Fibroblast of lung (primary cell): Measurements from ENCODE around the gene EXD2. TPM values are rescaled to one million over a fixed set of nuclear protein-coding genes. Genes with fewer than 3 reads are reported as not detected.

Source experiments
- DNase-seq, 2 donors: peaks; one replicate each; pipeline versions ENCODE4 v3.0.0 to v3.0.0-alpha.2; 2010; ENCODE audit warnings: low read depth in 2 of 2
- H2AFZ ChIP-seq: 2 replicates; pipeline ENCODE4 v1.5.1; 2012; ENCODE audit warnings: low read length, control low read depth, inconsistent platforms
- H3K27ac ChIP-seq: 2 replicates; pipeline ENCODE4 v1.5.1; 2011; ENCODE audit warnings: low read length, control low read depth; ENCODE audit not compliant: insufficient read depth
- H3K27me3 ChIP-seq: 2 replicates; pipeline ENCODE4 v1.5.1; 2011; ENCODE audit warnings: mild to moderate bottlenecking, low read length; ENCODE audit not compliant: control insufficient read depth, insufficient read depth
- H3K36me3 ChIP-seq: 2 replicates; pipeline ENCODE4 v1.5.1; 2011; ENCODE audit warnings: low read length; ENCODE audit not compliant: control insufficient read depth, insufficient read depth
- H3K4me1 ChIP-seq: 2 replicates; pipeline ENCODE4 v1.5.1; 2011; ENCODE audit warnings: low read length; ENCODE audit not compliant: control insufficient read depth, insufficient read depth; ENCODE audit errors: extremely low read depth
- H3K4me2 ChIP-seq: 2 replicates; pipeline ENCODE4 v1.5.1; 2011; ENCODE audit warnings: low read length, control low read depth; ENCODE audit not compliant: insufficient read depth; ENCODE audit errors: extremely low read depth
- H3K4me3 ChIP-seq, 4 experiments: fragments of 200-600 bp in 1 of 4; sonication (generic) in 1 of 4; replicated peaks in 1 of 4; 2 replicates each; pipeline ENCODE4 v1.5.1; 2011 to 2016; ENCODE audit warnings: low read length in 4 of 4, low read depth in 3 of 4, mild to moderate bottlenecking in 3 of 4, control low read depth in 2 of 4, inconsistent platforms in 1 of 4, mixed read lengths in 1 of 4; ENCODE audit not compliant: insufficient read depth in 1 of 4; ENCODE audit errors: control extremely low read depth in 1 of 4
- H3K79me2 ChIP-seq: 2 replicates; pipeline ENCODE4 v1.5.1; 2012; ENCODE audit warnings: mild to moderate bottlenecking, low read length, inconsistent platforms; ENCODE audit not compliant: control insufficient read depth, insufficient read depth
- H3K9ac ChIP-seq: 2 replicates; pipeline ENCODE4 v1.5.1; 2011; ENCODE audit warnings: mild to moderate bottlenecking, low read length, control low read depth; ENCODE audit not compliant: insufficient read depth
- H3K9me3 ChIP-seq: 2 replicates; pipeline ENCODE4 v1.5.1; 2012; ENCODE audit warnings: low read depth, low read length; ENCODE audit not compliant: control insufficient read depth, insufficient read depth
- H4K20me1 ChIP-seq: 2 replicates; pipeline ENCODE4 v1.5.1; 2011; ENCODE audit warnings: low read length; ENCODE audit not compliant: control insufficient read depth, insufficient read depth; ENCODE audit errors: extremely low read depth
- EZH2 ChIP-seq: IDR thresholded peaks from 2 replicates; pipeline ENCODE4 v1.5.1; 2012; ENCODE audit warnings: low read length, control low read depth, mild to moderate bottlenecking; ENCODE audit errors: missing control alignments
- polyA plus RNA-seq, 2 donors: library from polyadenylated mRNA; depleted of rRNA in 1 of 2; stranded (reverse) in 1 of 2; unstranded in 1 of 2; fragments of >200 nt; gene quantifications; 2 replicates each; pipeline ENCODE4 v1.2.1, GENCODE V29; 2011 to 2012; ENCODE audit warnings: missing spikeins in 1 of 2
- total RNA-seq: library from RNA; depleted of rRNA; stranded (reverse); fragments of >200 nt; gene quantifications from 2 replicates; pipeline ENCODE4 v1.2.1, GENCODE V29; 2014
- TF ChIP-seq, protein P1 (sequence below), 2 donors: IDR thresholded peaks in 1 of 2; conservative IDR thresholded peaks in 1 of 2; 1 replicate in 1 of 2; 2 replicates in 1 of 2; pipeline ENCODE4 v1.5.1; 2011 to 2012; ENCODE audit warnings: low read length in 2 of 2, control low read depth in 1 of 2, inconsistent platforms in 1 of 2, low read depth in 1 of 2, mild to moderate bottlenecking in 1 of 2

EXD2 gene
- total and polyA plus RNA-seq, 2 donors (not counting 1 experiment from before 2014, with no cell fraction given) = 25.5 to 27.7 TPM

GRCh38 chr14:69247676-69248440 lies 56.6 kb downstream of the EXD2 start:
- no peaks in the 10 kb centered on the region for H3K36me3 ChIP-seq
- no peaks in the 10 kb centered on the region for H3K9me3 ChIP-seq
- H3K79me2 ChIP-seq = no peaks in the 10 kb centered on the region
- peaks cover 11% of the 10 kb centered on the region for H3K4me1 ChIP-seq
- no peak overlapping the region for H3K9ac ChIP-seq
- TF ChIP-seq, protein P1, sequence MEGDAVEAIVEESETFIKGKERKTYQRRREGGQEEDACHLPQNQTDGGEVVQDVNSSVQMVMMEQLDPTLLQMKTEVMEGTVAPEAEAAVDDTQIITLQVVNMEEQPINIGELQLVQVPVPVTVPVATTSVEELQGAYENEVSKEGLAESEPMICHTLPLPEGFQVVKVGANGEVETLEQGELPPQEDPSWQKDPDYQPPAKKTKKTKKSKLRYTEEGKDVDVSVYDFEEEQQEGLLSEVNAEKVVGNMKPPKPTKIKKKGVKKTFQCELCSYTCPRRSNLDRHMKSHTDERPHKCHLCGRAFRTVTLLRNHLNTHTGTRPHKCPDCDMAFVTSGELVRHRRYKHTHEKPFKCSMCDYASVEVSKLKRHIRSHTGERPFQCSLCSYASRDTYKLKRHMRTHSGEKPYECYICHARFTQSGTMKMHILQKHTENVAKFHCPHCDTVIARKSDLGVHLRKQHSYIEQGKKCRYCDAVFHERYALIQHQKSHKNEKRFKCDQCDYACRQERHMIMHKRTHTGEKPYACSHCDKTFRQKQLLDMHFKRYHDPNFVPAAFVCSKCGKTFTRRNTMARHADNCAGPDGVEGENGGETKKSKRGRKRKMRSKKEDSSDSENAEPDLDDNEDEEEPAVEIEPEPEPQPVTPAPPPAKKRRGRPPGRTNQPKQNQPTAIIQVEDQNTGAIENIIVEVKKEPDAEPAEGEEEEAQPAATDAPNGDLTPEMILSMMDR (conservative IDR thresholded peaks at IDR 0.05 in 1 of 2, IDR thresholded peaks at IDR 0.05 in 1 of 2; ENCODE audit: low read depth in 1 of 2, low read length in 2 of 2) = peak; percentile 17 to 32
- no peak for TF ChIP-seq EZH2
- peak overlapping the region; percentile 26 for H3K27ac ChIP-seq
- H3K4me3 ChIP-seq = no peak overlapping the region
- H2AFZ ChIP-seq = no peak overlapping the region
- peaks cover 2% of the 10 kb centered on the region for H3K27me3 ChIP-seq
- H3K4me2 ChIP-seq = peak overlapping the region; percentile 80
- peak; percentile 85 to 95 for DNase-seq
- no peaks in the 10 kb centered on the region for H4K20me1 ChIP-seq

DNA sequence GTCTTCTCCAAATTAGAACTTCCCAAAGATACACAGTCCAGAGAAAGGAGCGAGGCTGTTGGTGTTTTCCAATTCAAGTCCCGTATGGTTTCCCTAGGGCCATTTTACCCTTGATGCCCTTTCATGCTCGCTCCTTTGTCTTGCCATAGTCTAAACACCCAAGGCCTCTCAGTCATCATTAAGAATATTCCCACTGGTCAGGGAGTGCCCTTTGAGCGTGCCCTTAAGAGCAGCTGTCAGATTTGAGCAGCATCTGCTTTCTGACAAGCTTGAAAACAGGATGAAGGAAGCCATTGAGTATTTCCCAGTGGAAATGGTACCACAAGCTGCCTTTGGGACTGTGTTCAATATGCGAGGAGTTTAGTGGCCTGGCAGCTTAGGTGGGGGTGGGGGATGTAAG lies 58.3 kb downstream of the EXD2 start:
- H3K9ac ChIP-seq = no peak overlapping the region
- no peak overlapping the region for H3K27ac ChIP-seq
- no peaks in the 10 kb centered on the region for H3K79me2 ChIP-seq
- no peaks in the 10 kb centered on the region for H3K9me3 ChIP-seq
- no peak overlapping the region for H3K4me3 ChIP-seq
- no peak overlapping the region for H2AFZ ChIP-seq
- peaks cover 11% of the 10 kb centered on the region for H3K4me1 ChIP-seq
- H4K20me1 ChIP-seq = no peaks in the 10 kb centered on the region
- peaks cover 2% of the 10 kb centered on the region for H3K27me3 ChIP-seq
- H3K36me3 ChIP-seq = no peaks in the 10 kb centered on the region
- no peak for DNase-seq
- H3K4me2 ChIP-seq = no peak overlapping the region
- TF ChIP-seq, protein P1 (conservative IDR thresholded peaks at IDR 0.05 in 1 of 2, IDR thresholded peaks at IDR 0.05 in 1 of 2; ENCODE audit: low read depth in 1 of 2, low read length in 2 of 2) = no peak
- TF ChIP-seq EZH2 = no peak

- Histone ChIP-seq H3K9me3 (no peaks in the 10 kb centered on the region), H3K4me2 (no peak overlapping the region), H2AFZ (no peak overlapping the region), H3K4me1 (peaks cover 5% of the 10 kb centered on the region), H3K36me3 (no peaks in the 10 kb centered on the region), H3K79me2 (no peaks in the 10 kb centered on the region), H3K27ac (no peak overlapping the region), H4K20me1 (no peaks in the 10 kb centered on the region), H3K27me3 (peaks cover 8% of the 10 kb centered on the region), H3K9ac (no peak overlapping the region), H3K4me3 (no peak overlapping the region)
- DNase-seq = no peak
- no peak for TF ChIP-seq EZH2
- TF ChIP-seq, protein P1 (conservative IDR thresholded peaks at IDR 0.05 in 1 of 2, IDR thresholded peaks at IDR 0.05 in 1 of 2; ENCODE audit: low read depth in 1 of 2, low read length in 2 of 2) = no peak
These were observed 61.6 kb downstream of the EXD2 start for GRCh38 chr14:69252851-69253250.
